HG02938 (cell line): ENCODE data around the gene GNA14.
"Not testable (repeated sequence)": the region's sequence is repeated elsewhere in the genome, so short reads cannot be mapped to it uniquely, and the experiment has no call there.

Experiments
- ATAC-seq: cut with Tn5 transposase; IDR thresholded peaks from one replicate; pipeline ENCODE4 v1.9.1; 2021; ENCODE audit warnings: mild to moderate bottlenecking, moderate library complexity; ENCODE audit not compliant: unreplicated experiment

GNA14 gene

DNA sequence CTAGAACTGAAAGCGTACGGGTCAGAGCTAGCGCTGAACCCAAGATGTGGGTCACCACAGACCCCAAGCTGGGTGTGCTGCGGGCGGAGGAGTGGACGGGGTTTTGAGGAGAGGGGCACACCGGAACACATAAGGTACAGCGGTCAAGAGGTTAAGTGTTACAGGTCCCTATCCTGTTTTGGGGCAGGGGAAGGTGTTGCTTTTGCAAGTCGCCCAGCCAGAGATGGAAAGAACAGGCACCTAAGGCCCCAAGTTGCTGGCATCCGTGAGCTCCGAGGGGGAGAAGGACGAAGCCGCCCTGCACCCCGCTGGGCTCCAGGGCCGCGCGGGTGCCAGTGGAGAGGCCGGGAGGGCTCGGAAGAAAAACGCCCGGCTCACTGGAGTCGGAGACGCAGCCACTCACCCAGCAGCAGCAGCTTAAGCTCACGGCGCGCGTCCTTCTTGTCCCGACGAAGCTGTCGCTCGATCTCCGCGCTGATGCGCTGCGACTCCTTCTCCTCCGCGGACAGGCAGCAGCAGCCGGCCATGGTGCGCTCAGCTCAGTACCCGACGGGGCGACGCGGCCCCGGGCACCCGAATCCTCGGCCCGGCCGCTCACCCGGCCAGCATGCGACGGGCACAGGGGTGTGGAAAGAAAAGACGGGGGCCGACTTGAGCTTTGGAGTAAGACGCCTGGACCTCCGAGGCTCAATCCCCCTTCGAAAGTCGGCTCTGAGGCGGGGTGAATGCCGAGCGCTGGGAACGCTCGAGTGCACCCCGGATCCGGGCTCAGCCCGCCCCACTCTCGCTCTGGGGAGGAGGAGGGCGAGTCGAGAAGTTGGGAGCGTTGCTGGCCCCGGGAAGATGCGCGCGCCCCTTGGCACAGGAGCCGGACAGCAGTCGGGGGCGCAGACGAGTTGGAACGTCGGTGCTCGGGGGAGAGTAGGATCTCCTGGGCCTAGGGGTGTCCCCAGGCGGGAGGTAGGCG, 572 bp downstream of the GNA14 start:
- ATAC-seq, result no peak

DNA sequence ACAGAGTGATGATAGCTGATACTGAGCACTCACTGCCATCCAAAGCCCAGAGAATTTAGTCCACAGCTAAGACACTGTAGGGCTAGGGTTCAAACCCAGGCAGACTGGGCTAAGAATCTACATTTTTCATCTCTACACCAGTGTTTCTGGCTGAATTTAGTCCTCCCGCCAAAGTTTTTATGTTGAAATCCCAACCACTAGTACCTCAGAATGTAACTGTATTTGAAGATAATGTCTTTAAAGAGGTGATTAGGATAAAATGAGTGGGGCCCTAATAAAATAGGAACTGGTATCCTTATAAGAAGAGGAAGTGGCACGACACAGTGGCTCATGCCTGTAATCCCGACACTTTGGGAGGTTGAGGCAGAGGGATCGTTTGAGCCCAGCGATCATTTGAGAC, 4.3 kb downstream of the GNA14 start:
- ATAC-seq, result no peak

GRCh38 chr9:77640741-77641580, 7.2 kb downstream of the GNA14 start:
- no peak for ATAC-seq

DNA sequence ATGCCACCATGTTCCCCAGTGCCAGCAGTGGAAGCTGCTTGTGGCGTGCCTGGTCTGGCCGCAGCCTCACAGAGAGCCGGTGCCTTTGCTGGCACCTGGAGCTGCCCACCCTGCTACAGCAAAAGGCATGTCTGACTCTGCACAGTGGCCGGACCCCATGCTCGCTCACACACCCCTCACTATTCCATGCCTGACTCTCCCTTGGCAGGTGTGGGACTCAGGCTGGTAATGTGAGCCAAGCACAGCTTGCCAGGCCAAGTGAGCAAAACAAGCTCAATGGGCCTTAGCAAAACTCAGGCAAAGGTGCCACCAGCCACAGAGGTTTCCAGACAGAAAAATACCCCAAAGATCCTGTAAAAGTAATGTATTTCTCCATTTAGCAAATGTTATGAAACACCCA, 15.5 kb downstream of the GNA14 start:
- no peak for ATAC-seq

DNA sequence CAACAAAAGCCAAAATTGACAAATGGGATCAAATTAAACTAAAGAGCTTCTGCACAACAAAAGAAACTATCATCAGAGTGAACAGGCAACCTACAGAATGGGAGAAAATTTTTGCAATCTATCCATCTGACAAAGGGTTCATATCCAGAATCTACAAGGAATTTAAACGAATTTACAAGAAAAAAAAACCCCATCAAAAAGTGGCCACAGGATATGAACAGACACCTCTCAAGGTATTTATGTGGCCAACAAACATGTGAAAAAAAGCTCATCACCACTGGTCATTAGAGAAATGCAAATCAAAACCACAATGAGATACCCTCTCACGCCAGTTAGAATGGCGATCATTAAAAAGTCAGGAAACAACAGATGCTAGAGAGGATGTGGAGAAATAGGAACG, 19.3 kb downstream of the GNA14 start:
- not testable (repeated sequence) for ATAC-seq

GRCh38 chr9:77616191-77616590, 31.9 kb downstream of the GNA14 start:
- no peak for ATAC-seq

DNA sequence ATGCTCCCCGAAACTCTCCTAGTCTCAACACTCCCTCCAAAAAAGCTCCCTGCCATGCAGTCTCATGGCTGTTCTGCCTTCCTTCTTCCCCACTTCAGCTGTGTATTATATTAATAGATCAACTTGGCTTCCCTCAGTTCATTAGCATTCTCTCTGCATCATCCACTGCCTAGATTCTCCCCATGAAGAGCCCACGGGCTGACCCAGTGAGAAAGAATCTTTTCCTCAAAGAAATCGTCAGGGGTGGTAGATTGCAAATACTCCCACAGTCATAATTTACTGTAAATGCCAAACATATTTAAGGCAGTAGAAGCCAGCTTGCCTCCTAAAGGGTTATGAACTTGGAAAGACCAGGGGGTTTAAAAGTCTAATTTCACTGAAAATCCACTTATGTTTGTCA, 33.5 kb downstream of the GNA14 start:
- no peak for ATAC-seq

DNA sequence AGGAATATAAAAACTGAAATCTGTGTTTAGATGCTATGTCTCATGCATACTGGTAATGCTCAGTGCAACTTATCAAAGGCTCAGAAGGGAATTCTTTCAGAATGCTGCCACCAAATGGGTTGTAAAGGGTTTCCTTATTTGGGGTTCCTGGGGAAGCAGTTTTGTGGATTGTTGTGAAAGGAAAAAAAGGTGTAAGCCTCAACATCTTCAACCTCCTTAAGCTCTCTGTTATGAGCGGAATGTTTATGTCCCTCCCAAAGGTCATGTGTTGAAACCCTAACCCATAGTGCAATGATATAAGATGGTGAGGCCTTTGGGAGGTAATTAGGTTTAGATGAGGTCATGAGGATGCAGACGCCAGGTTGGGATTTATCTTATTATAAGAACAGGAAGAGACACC, 41.6 kb downstream of the GNA14 start:
- ATAC-seq, result no peak

- ATAC-seq, result no peak
Observed at GRCh38 chr9:77605449-77606220, 42.5 kb downstream of the GNA14 start.

DNA sequence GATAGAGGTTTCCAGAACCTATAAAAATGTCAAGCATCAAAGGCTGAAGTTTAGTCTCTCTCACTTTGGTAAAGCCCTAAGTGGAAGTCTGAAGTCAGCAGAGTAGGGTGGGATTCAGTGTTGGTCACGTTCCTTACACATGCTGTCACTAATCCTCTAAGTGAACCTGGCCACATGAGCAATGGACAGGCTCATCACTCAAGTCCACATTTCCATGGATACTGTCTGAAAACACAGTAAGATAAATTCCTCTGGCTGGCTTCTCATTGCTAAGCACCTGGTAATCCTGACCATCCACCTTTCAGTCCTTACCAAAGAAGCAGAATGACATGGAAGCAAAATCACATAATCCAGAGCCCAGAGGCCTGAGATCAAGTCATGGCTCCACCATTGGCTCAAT, 43.8 kb downstream of the GNA14 start:
- ATAC-seq, result no peak

DNA sequence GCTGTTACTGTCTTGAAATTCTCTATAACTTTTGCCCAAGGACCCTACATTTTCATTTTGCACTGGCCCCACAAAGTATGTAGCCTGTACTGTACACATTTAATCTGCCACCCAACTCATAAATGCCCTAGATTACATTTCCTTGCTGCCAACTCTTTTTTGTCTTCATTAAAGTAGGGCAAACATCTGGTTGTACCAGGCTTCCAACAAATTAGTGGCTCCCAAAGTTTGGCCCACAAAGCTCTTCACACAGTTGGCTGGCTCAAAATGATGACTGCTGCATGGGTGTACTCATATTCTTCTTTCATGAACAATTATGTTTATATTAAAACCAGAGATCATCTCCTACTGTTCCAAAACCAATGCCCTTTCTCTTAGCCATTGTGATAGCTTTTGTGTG, 45.3 kb downstream of the GNA14 start:
- ATAC-seq, result no peak

GRCh38 chr9:77601476-77602099, 46.5 kb downstream of the GNA14 start:
- no peak for ATAC-seq

DNA sequence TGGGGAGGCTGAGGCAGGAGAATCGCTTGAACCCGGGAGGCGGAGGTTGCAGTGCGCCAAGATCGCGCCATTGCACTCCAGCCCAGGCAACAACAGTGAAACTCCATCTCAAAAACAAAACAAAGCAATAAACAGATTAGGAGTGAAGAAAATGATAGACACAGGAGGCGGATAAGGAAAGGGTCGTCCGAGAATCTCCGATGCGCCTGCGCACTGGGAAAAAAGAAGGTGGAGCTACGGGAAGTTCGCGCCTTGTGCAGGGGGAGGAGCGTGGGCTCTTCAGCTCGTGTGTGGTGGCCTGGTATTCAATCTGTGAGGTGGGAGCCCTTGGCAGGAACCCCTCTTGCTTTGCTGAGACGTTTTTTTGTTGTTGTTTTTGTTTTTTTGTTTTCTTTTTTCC, 47.3 kb downstream of the GNA14 start:
- no peak for ATAC-seq

DNA sequence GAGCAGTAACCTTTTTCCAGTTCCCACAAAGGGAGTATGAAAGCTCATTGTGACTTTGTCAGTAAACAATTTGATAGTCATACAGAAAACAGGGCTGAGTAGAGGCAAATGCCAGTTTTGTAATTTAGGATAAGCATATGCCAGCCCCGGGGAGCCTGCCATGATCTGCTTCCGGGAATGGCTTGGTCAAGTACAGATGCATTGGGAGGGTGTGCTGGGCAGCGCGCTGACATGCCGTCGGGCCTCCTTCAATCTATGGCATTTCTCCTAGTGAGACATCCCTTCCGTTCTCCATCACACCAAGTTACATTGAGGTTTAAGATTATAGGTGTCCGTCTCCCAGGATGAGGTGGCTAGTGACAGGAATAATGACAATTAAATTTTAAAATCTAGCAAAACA, 48.6 kb downstream of the GNA14 start:
- no peak for ATAC-seq

- ATAC-seq, result no peak
Observed at GRCh38 chr9:77598991-77599390, 49.1 kb downstream of the GNA14 start.

DNA sequence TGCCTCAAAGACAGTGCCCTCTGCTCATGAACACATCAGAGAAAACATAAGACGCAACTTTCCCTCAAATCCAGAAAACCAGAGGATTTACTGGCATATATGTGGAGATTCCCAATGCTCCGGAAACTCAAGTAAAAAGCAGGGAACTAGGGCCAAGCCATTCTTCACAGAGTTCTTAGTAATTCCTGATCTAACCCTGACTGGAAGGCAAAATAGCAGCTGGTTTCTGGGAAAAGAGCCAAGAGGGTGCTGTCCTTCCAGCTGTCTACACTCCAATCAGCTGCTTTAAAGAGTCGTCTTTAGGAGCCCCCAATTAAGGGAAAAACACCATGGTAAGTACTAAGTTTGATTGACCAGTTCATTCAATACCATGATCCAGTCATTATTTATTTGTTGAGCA, 49.6 kb downstream of the GNA14 start:
- ATAC-seq, result no peak

DNA sequence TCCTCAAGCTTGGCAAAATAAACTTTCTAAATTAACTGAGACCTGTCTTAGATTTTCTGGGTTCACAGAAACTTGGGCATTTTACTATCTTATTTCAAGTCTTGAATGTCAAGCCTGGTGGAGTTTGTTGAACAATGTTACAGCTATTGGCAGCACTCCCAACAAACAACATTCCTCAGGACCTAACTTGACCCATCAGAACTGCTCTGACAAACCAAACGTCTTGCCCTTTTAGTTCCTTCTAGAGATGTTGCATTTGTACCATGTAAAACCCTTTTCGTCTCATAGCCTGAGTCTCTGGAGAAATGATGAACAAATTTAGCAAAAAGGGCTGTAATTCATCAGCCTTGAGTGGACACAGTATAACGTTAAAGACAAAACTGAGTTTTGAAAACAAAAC, 51.1 kb downstream of the GNA14 start:
- ATAC-seq, result no peak

DNA sequence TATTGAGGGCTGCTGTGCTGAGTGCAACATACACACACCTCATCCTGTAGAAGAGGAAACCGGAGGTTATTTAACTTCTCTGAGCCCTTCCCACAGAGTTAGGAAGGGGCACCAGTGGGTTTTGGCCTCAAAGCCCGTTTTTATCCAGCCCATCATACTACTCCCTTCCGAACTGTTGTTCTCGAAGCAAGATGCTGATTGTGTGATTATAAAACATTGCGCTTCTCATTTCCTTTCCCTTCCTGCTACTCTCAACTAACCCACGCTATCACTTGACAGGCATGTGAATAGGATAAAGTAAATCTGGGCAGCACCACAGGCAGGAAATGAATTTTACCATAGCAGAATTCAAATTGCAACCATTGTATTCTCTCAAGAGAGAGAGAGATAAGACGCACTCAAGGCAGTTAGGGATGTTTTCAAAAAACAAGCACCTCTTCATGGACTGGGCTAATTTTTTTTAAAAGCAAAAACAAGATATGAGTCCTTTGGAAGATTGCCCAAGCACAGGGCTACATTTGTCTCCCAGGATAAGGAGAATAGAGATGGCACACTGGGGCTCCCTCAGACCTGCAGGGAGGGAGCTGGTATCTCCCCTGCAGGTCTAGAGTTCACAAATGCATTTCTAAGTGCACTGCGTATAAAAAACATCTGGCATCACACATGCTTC, 52.6 kb downstream of the GNA14 start:
- ATAC-seq, result no peak

DNA sequence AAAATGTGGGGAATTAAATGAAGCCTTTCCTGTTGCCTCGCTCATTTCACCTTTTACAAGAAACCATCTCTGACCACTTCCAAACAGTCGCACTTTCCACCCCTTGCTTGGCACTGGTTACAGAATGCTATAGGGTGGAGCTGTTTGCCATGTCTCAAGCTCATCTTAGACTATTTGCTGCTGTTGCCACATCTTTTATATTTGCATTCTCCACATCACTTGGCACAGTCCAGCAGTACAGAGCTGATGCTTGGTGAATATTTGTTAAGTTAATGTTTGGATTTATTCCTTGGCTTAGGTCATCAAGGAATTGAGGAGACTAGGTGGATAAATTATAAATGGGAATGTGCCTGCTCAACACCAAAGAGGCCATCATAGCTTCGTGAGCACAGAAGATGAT, 53.2 kb downstream of the GNA14 start:
- ATAC-seq, result no peak

- ATAC-seq, result no peak
Observed at GRCh38 chr9:77593528-77593927, 54.6 kb downstream of the GNA14 start.
